HepG2 (cell line): ENCODE data around the gene PDIA6. TPM values are rescaled to one million over a fixed set of nuclear protein-coding genes. Genes with fewer than 3 reads are reported as not detected.

Experiments used
- ATAC-seq: fragments of 200-7000 bp; cut with Tn5 transposase; 3 replicates; pipeline ENCODE4 v1.9.1; 2020; ENCODE audit warnings: mild to moderate bottlenecking, moderate library complexity
- BruUV-seq: library from RNA; stranded (reverse); fragments of 400-500 nt; replicated peaks from 2 replicates; lab custom pipeline; 2021; lab: Mats Ljungman, UMichigan
- CTCF ChIA-PET: fragments of 300-600 bp; formaldehyde crosslinking; extraction: SDS; loops from one replicate; lab custom pipeline; 2021; ENCODE audit warnings: low total read pairs, inconsistent platforms, low intra/inter-chr PET ratio; lab: Yijun Ruan, JAX
- POLR2A ChIA-PET: fragments of 350-600 bp; sonication (Branson Sonifier 250); formaldehyde crosslinking; loops from one replicate; lab custom pipeline; 2020; ENCODE audit warnings: antibody characterized with exemption, inconsistent platforms; lab: Yijun Ruan, JAX
- DNase-seq: peaks from one replicate; pipeline ENCODE4 v3.0.0-alpha.2; 2015; ENCODE audit warnings: low spot score
- FAIRE-seq: peaks from 3 replicates; lab custom pipeline; 2011; peaks lifted over from hg19 to GRCh38; lab: Jason Lieb, UNC
- H2AFZ ChIP-seq: one replicate; pipeline ENCODE4 v1.6.1; 2011; ENCODE audit warnings: low read length, inconsistent platforms
- H3K27ac ChIP-seq: fragments of 300-600 bp; 3 replicates; pipeline ENCODE4 v1.8.0; 2011; ENCODE audit warnings: mixed run types, mild to moderate bottlenecking, mixed read lengths, low read length, inconsistent platforms; ENCODE audit not compliant: insufficient read depth; ENCODE audit errors: extremely low read length
- H3K27me3 ChIP-seq, 2 experiments: fragments of 200-600 bp in 1 of 2; 2 replicates in 1 of 2; 3 replicates in 1 of 2; pipeline versions ENCODE4 v1.6.0 to v1.8.0; 2011; ENCODE audit warnings: low read length in 2 of 2, mild to moderate bottlenecking in 2 of 2, moderate library complexity in 2 of 2, inconsistent platforms in 1 of 2; ENCODE audit not compliant: insufficient read depth in 2 of 2, control insufficient read depth in 1 of 2
- H3K36me3 ChIP-seq, 2 experiments: fragments of 200-600 bp in 1 of 2; replicated peaks in 1 of 2; 2 replicates in 1 of 2; 3 replicates in 1 of 2; pipeline versions ENCODE4 v1.5.1 to v1.8.0; 2011; ENCODE audit warnings: low read length in 2 of 2, inconsistent platforms in 1 of 2; ENCODE audit not compliant: insufficient read depth in 2 of 2, control insufficient read depth in 1 of 2
- H3K4me1 ChIP-seq: 2 replicates; pipeline ENCODE4 v1.5.1; 2012; ENCODE audit warnings: low read length, inconsistent platforms; ENCODE audit not compliant: insufficient read depth
- H3K4me2 ChIP-seq: 2 replicates; pipeline ENCODE4 v1.6.0; 2011; ENCODE audit warnings: low read depth, low read length, inconsistent platforms
- H3K4me3 ChIP-seq, 3 experiments: fragments of 200-600 bp in 1 of 3; sonication (generic), shearing (Covaris generic) in 1 of 3; replicated peaks in 1 of 3; 2 replicates each; pipeline ENCODE4 v1.5.1; 2011 to 2016; ENCODE audit warnings: low read length in 3 of 3, inconsistent platforms in 2 of 3, low read depth in 2 of 3, mild to moderate bottlenecking in 2 of 3, control low read depth in 1 of 3, mixed read lengths in 1 of 3; ENCODE audit not compliant: insufficient read depth in 1 of 3
- H3K79me2 ChIP-seq: one replicate; pipeline ENCODE4 v1.6.1; 2011; ENCODE audit warnings: low read length, inconsistent platforms; ENCODE audit not compliant: insufficient read depth
- H3K9ac ChIP-seq: 2 replicates; pipeline ENCODE4 v1.6.0; 2011; ENCODE audit warnings: mild to moderate bottlenecking, low read depth, low read length, inconsistent platforms; ENCODE audit not compliant: insufficient read depth
- H3K9me3 ChIP-seq: 2 replicates; pipeline ENCODE4 v1.5.1; 2012; ENCODE audit warnings: mild to moderate bottlenecking, low read length
- H4K20me1 ChIP-seq: 2 replicates; pipeline ENCODE4 v1.6.0; 2011; ENCODE audit warnings: inconsistent platforms, mild to moderate bottlenecking, low read length, moderate library complexity; ENCODE audit not compliant: insufficient read depth
- GLI4 ChIP-seq: sonication (generic); formaldehyde crosslinking; IDR thresholded peaks from 2 replicates; pipeline ENCODE4 v1.5.1; 2020; ENCODE audit warnings: missing genetic modification reagents, mild to moderate bottlenecking, moderate library complexity, borderline replicate concordance
- JUNB ChIP-seq: sonication (generic); formaldehyde crosslinking; IDR thresholded peaks from 2 replicates; pipeline ENCODE4 v1.8.0; 2022; ENCODE audit warnings: missing genetic modification reagents, mild to moderate bottlenecking, borderline replicate concordance
- ZNF451 ChIP-seq: sonication (generic); formaldehyde crosslinking; IDR thresholded peaks from 2 replicates; pipeline ENCODE4 v1.5.0; 2020; ENCODE audit warnings: mild to moderate bottlenecking, missing genetic modification reagents
- ZNF501 ChIP-seq: sonication (generic); formaldehyde crosslinking; IDR thresholded peaks from 2 replicates; pipeline ENCODE4 v1.5.1; 2020; ENCODE audit warnings: mild to moderate bottlenecking, moderate library complexity, missing genetic modification reagents
- ZNF737 ChIP-seq: sonication (generic); formaldehyde crosslinking; IDR thresholded peaks from 2 replicates; pipeline ENCODE4 v1.5.0; 2020; ENCODE audit warnings: missing genetic modification reagents, mild to moderate bottlenecking, borderline replicate concordance
- ZZZ3 ChIP-seq: sonication (generic); formaldehyde crosslinking; IDR thresholded peaks from 2 replicates; pipeline ENCODE4 v1.4.0; 2020; ENCODE audit warnings: missing genetic modification reagents, mild to moderate bottlenecking, borderline replicate concordance
- WGBS: methylation state at CpG from one replicate; pipeline ENCODE4 v1.1.6; 2017; ENCODE audit warnings: low lambda C conversion rate; 5-methylcytosine and 5-hydroxymethylcytosine counted together
- in situ Hi-C: cut with HindIII; loops from 2 replicates; pipeline ENCODE4 v1.10.0; 2017; ENCODE audit warnings: low pct_unique_long_range_greater_than_20kb; ENCODE audit not compliant: extremely low pct_ligation_motif_present
- intact Hi-C: fragments of 100-400 bp; cut with micrococcal nuclease; formaldehyde crosslinking; loops from one replicate; pipeline ENCODE4 v1.10.0; 2022; ENCODE audit not compliant: unreplicated experiment
- polyA plus RNA-seq, 8 experiments: library from polyadenylated mRNA; depleted of rRNA in 3 of 8; stranded (reverse) in 7 of 8; unstranded in 1 of 8; fragments of >200 nt; fragmentation: Illumina TruSeq in 4 of 8; extraction: Trizol in 4 of 8; gene quantifications; 2 replicates each; pipeline versions ENCODE4 v1.2.1 to v1.2.3, GENCODE V29; 2011 to 2016; ENCODE audit warnings: low read depth in 4 of 8, missing spikeins in 1 of 8, mixed read lengths in 1 of 8; ENCODE audit not compliant: insufficient read depth in 1 of 8
- total RNA-seq, 5 experiments: library from RNA; depleted of rRNA; stranded (reverse); fragments of >200 nt; fragmentation: Illumina TruSeq; extraction: Trizol; gene quantifications; 2 replicates each; pipeline ENCODE4 v1.2.3, GENCODE V29; 2016; ENCODE audit warnings: low read depth in 1 of 5
- TF ChIP-seq, protein P1 (sequence below): sonication (generic); formaldehyde crosslinking; IDR thresholded peaks from 2 replicates; pipeline ENCODE4 v1.4.0; 2020; ENCODE audit warnings: missing genetic modification reagents
- TF ChIP-seq, protein P2 (sequence below): sonication (generic); formaldehyde crosslinking; IDR thresholded peaks from 2 replicates; pipeline ENCODE4 v1.4.0; 2020; ENCODE audit warnings: mild to moderate bottlenecking, missing genetic modification reagents
- TF ChIP-seq, protein P3 (sequence below): sonication (generic); formaldehyde crosslinking; IDR thresholded peaks from 2 replicates; pipeline ENCODE4 v1.8.1; 2023; ENCODE audit warnings: mild to moderate bottlenecking, moderate library complexity, missing genetic modification reagents
- TF ChIP-seq, protein P4 (sequence below), 2 experiments: IDR thresholded peaks; 2 replicates each; pipeline ENCODE4 v1.6.1; 2011 to 2012; ENCODE audit warnings: low read length in 2 of 2, borderline replicate concordance in 1 of 2, low read depth in 1 of 2, mild to moderate bottlenecking in 1 of 2, moderate library complexity in 1 of 2

PDIA6 gene
- total and polyA plus RNA-seq, 2 of the 13 experiments (the other 11 are each of a cell fraction or from before 2014, with no cell fraction given): 586 to 642 TPM

DNA sequence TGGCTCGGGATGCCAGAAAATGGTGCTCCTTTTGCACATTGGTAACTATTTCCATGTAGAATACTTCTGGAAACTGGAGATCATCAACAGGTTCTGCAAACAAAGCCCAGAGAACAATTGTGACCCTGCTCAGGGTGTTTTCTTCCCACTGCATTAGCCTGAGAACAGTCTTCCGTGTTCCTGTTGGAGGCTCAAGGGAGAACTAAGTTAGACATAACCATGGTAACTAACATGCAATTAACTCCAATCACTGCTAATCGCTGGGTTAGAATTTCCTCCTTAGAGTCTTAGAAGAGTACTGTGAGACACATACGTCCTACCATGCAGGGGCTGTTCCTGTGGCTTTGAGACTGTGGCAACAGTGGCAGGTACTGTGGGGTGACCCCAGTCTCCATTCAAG, 36.0 kb upstream of the PDIA6 start:
- no peak for DNase-seq
- in situ Hi-C loops (no loop called here), intact Hi-C loops (no loop called here)
- Histone ChIP-seq H3K4me1 (peaks cover 26% of the 10 kb centered on the region), H3K27me3 (peaks cover 0 to 12% of the 10 kb centered on the region in 2 experiments; a peak in 2 of 5 replicates), H3K4me3 (no peak overlapping the region), H3K36me3 (no peaks in the 10 kb centered on the region), H4K20me1 (no peaks in the 10 kb centered on the region; the same call in 1 of the 2 replicates), H3K79me2 (no peaks in the 10 kb centered on the region), H3K27ac (no peak overlapping the region), H3K9ac (no peak overlapping the region), H2AFZ (no peak overlapping the region), H3K4me2 (no peak overlapping the region), H3K9me3 (no peaks in the 10 kb centered on the region)
- WGBS: 68% methylated on average over 4 of the region's 4 CpGs
- TF ChIP-seq ZNF737 (no peak), GLI4 (CRISPR knock-in tag) (no peak), ZNF451 (CRISPR knock-in tag) (no peak), ZZZ3 (CRISPR knock-in tag) (no peak), JUNB (no peak), ZNF501 (CRISPR knock-in tag) (no peak)
- TF ChIP-seq, protein P1, sequence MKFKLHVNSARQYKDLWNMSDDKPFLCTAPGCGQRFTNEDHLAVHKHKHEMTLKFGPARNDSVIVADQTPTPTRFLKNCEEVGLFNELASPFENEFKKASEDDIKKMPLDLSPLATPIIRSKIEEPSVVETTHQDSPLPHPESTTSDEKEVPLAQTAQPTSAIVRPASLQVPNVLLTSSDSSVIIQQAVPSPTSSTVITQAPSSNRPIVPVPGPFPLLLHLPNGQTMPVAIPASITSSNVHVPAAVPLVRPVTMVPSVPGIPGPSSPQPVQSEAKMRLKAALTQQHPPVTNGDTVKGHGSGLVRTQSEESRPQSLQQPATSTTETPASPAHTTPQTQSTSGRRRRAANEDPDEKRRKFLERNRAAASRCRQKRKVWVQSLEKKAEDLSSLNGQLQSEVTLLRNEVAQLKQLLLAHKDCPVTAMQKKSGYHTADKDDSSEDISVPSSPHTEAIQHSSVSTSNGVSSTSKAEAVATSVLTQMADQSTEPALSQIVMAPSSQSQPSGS (CRISPR knock-in tag): no peak
- TF ChIP-seq, protein P2, sequence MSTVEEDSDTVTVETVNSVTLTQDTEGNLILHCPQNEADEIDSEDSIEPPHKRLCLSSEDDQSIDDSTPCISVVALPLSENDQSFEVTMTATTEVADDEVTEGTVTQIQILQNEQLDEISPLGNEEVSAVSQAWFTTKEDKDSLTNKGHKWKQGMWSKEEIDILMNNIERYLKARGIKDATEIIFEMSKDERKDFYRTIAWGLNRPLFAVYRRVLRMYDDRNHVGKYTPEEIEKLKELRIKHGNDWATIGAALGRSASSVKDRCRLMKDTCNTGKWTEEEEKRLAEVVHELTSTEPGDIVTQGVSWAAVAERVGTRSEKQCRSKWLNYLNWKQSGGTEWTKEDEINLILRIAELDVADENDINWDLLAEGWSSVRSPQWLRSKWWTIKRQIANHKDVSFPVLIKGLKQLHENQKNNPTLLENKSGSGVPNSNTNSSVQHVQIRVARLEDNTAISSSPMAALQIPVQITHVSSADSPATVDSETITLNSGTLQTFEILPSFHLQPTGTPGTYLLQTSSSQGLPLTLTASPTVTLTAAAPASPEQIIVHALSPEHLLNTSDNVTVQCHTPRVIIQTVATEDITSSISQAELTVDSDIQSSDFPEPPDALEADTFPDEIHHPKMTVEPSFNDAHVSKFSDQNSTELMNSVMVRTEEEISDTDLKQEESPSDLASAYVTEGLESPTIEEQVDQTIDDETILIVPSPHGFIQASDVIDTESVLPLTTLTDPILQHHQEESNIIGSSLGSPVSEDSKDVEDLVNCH: no peak
- TF ChIP-seq, protein P3, sequence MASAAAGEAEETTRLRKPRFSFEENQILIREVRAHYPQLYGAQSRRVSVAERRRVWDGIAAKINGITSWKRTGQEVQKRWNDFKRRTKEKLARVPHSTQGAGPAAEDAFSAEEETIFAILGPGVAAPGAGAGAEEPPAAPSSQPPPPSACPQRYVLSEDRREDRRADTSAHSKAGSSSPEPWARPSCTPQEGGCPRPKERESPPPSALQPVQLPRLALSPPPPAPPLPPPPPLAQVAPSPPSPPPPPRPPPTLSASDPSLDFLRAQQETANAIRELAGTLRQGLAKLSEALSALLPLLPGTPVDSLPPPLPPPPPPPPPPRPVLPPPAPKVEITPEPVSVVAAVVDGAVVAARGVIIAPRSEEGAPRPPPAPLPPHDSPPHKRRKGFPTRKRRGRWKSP (CRISPR knock-in tag): no peak
- TF ChIP-seq, protein P4, sequence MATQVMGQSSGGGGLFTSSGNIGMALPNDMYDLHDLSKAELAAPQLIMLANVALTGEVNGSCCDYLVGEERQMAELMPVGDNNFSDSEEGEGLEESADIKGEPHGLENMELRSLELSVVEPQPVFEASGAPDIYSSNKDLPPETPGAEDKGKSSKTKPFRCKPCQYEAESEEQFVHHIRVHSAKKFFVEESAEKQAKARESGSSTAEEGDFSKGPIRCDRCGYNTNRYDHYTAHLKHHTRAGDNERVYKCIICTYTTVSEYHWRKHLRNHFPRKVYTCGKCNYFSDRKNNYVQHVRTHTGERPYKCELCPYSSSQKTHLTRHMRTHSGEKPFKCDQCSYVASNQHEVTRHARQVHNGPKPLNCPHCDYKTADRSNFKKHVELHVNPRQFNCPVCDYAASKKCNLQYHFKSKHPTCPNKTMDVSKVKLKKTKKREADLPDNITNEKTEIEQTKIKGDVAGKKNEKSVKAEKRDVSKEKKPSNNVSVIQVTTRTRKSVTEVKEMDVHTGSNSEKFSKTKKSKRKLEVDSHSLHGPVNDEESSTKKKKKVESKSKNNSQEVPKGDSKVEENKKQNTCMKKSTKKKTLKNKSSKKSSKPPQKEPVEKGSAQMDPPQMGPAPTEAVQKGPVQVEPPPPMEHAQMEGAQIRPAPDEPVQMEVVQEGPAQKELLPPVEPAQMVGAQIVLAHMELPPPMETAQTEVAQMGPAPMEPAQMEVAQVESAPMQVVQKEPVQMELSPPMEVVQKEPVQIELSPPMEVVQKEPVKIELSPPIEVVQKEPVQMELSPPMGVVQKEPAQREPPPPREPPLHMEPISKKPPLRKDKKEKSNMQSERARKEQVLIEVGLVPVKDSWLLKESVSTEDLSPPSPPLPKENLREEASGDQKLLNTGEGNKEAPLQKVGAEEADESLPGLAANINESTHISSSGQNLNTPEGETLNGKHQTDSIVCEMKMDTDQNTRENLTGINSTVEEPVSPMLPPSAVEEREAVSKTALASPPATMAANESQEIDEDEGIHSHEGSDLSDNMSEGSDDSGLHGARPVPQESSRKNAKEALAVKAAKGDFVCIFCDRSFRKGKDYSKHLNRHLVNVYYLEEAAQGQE (IDR thresholded peaks at IDR 0.05; ENCODE audit: borderline replicate concordance in 1 of 2, low read depth in 1 of 2, low read length in 2 of 2): no peak
- CTCF ChIA-PET: no interaction called here
- BruUV-seq: no TSS peak
- FAIRE-seq: no peak
- ATAC-seq: no peak
- POLR2A ChIA-PET: no interaction called here
